Spleen (tissue), 11 donors: ENCODE measurements around the gene OR52B2. TPM values are rescaled to one million over a fixed set of nuclear protein-coding genes. Genes with fewer than 3 reads are reported as not detected.
A peak's percentile ranks its signal among the peaks of the same experiment; 100 is the strongest.

Experiments
- DNase-seq: peaks from one replicate; pipeline ENCODE4 v3.0.0-alpha.2; 2020
- H3K27ac ChIP-seq, 8 donors: fragments of 200-600 bp; sonication (generic) in 7 of 8; 1 replicate in 4 of 8; 2 replicates in 4 of 8; pipeline versions ENCODE4 v1.5.0 to v1.8.0; 2016 to 2021; ENCODE audit warnings: inconsistent platforms in 4 of 8, mild to moderate bottlenecking in 4 of 8, moderate library complexity in 1 of 8
- H3K27me3 ChIP-seq, 7 donors: fragments of 200-600 bp; sonication (generic) in 6 of 7; replicated peaks in 1 of 7; 1 replicate in 4 of 7; 2 replicates in 3 of 7; pipeline versions ENCODE4 v1.5.0 to v1.8.0; 2016 to 2021; ENCODE audit warnings: inconsistent platforms in 3 of 7, mild to moderate bottlenecking in 1 of 7
- H3K36me3 ChIP-seq, 6 donors: fragments of 200-600 bp; sonication (generic) in 5 of 6; 1 replicate in 4 of 6; 2 replicates in 2 of 6; pipeline versions ENCODE4 v1.5.0 to v1.8.0; 2016 to 2021; ENCODE audit warnings: inconsistent platforms in 2 of 6
- H3K4me1 ChIP-seq, 6 donors: fragments of 200-600 bp; sonication (generic) in 5 of 6; 1 replicate in 3 of 6; 2 replicates in 3 of 6; pipeline versions ENCODE4 v1.5.0 to v1.8.0; 2016 to 2021; ENCODE audit warnings: inconsistent platforms in 3 of 6
- H3K4me3 ChIP-seq, 8 donors: fragments of 200-600 bp; sonication (generic) in 7 of 8; 1 replicate in 4 of 8; 2 replicates in 4 of 8; pipeline versions ENCODE4 v1.5.0 to v1.8.0; 2016 to 2021; ENCODE audit warnings: inconsistent platforms in 4 of 8, mild to moderate bottlenecking in 4 of 8, moderate library complexity in 2 of 8
- H3K9me3 ChIP-seq, 8 donors: fragments of 200-600 bp; sonication (generic) in 7 of 8; 1 replicate in 4 of 8; 2 replicates in 4 of 8; pipeline versions ENCODE4 v1.5.0 to v1.8.0; 2016 to 2021; ENCODE audit warnings: inconsistent platforms in 4 of 8
- POLR2A ChIP-seq, 3 donors: fragments of 450-650 bp; IDR thresholded peaks; one replicate each; pipeline ENCODE4 v1.5.1; 2017; ENCODE audit warnings: antibody characterized with exemption in 3 of 3, mild to moderate bottlenecking in 1 of 3
- POLR2AphosphoS5 ChIP-seq, 3 donors: sonication (generic); formaldehyde crosslinking; IDR thresholded peaks; one replicate each; pipeline ENCODE4 v1.5.1; 2017; ENCODE audit warnings: antibody characterized with exemption in 3 of 3
- WGBS, 5 donors: extraction: QIAGEN DNeasy Blood & Tissue Kit in 3 of 5; methylation state at CpG; one replicate each; pipeline versions ENCODE4 v1.1.5 to v1.1.7; 2013 to 2018; 5-methylcytosine and 5-hydroxymethylcytosine counted together
- intact Hi-C: fragments of 100-400 bp; cut with DNase I; formaldehyde crosslinking; loops from one replicate; pipeline ENCODE4 v1.15.0; 2023; ENCODE audit warnings: low total_unique reads
- polyA plus RNA-seq, 3 donors: library from polyadenylated mRNA; stranded (reverse); fragments of 200-250 nt; gene quantifications; one replicate each; pipeline ENCODE4 v1.2.1, GENCODE V29; 2013
- total RNA-seq, 7 donors: library from RNA; depleted of rRNA in 3 of 7; stranded (reverse); fragments of >200 nt in 3 of 7; fragmentation: NEBNext Ultra II Directional in 4 of 7; extraction: Animal tissue kit (Norgen Biotek cat#: 25700) in 4 of 7; gene quantifications; one replicate each; pipeline versions ENCODE4 v1.1.0 to v1.2.1, GENCODE V29; 2016 to 2021
- TF ChIP-seq, protein P1 (sequence below), 11 experiments: fragments of 200-600 bp in 7 of 11; fragments of 450-650 bp in 4 of 11; sonication (generic) in 4 of 11; IDR thresholded peaks in 8 of 11; conservative IDR thresholded peaks in 3 of 11; 1 replicate in 7 of 11; 2 replicates in 4 of 11; pipeline versions ENCODE4 v1.4.0 to v1.8.0; 2016 to 2021; ENCODE audit warnings: antibody characterized with exemption in 11 of 11, inconsistent platforms in 4 of 11, mild to moderate bottlenecking in 1 of 11
- donor health status: healthy with polysubstance abuse.
- donor health status: DM: no; HTN: no; CAD: no; lungs with moderate emphysema.
- donor health status: DM: no; HTN: no; CAD: no.
- donor health status: Bipolar disorder and iron deficiency.
- donor health status: healthy.
- donor health status: DM: no; HTN: no; CAD: no.
- donor health status: DM: yes; HTN: yes; CAD: no.

OR52B2 gene
- total and polyA plus RNA-seq, 10 donors, result 1.2 TPM; not detected in 9

DNA sequence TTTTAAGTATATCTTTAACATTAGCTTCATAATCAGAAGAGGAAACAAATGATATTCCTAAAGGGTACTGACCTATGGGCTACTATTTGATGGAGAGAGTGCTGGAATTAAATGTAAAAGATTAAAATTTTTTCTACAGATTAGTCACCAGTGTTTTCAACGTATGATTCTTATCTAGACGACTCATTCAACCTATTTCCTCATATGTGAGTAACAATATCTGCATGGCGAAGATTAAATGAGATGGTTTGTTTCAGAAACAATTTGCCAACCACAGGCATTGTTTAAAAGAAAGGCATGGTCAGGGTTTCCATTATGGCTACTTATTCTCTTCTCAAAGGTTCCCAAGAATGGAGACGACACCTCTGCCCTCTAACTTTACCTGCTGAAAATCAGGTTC is 42.2 kb downstream of the OR52B2 start:
- no peak for DNase-seq
- no peaks in the 10 kb centered on the region for H3K36me3 ChIP-seq
- H3K4me3 ChIP-seq, result no peak overlapping the region
- no peaks in the 10 kb centered on the region for H3K9me3 ChIP-seq
- TF ChIP-seq POLR2AphosphoS5 (IDR thresholded peaks at IDR 0.05), result no peak
- TF ChIP-seq, protein P1, sequence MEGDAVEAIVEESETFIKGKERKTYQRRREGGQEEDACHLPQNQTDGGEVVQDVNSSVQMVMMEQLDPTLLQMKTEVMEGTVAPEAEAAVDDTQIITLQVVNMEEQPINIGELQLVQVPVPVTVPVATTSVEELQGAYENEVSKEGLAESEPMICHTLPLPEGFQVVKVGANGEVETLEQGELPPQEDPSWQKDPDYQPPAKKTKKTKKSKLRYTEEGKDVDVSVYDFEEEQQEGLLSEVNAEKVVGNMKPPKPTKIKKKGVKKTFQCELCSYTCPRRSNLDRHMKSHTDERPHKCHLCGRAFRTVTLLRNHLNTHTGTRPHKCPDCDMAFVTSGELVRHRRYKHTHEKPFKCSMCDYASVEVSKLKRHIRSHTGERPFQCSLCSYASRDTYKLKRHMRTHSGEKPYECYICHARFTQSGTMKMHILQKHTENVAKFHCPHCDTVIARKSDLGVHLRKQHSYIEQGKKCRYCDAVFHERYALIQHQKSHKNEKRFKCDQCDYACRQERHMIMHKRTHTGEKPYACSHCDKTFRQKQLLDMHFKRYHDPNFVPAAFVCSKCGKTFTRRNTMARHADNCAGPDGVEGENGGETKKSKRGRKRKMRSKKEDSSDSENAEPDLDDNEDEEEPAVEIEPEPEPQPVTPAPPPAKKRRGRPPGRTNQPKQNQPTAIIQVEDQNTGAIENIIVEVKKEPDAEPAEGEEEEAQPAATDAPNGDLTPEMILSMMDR (IDR thresholded peaks at IDR 0.05 in 8 of 11, conservative IDR thresholded peaks at IDR 0.05 in 3 of 11), result no peak
- no peak for TF ChIP-seq POLR2A (IDR thresholded peaks at IDR 0.05)
- WGBS, 5 donors, result 39 to 59% (median 53%) methylated on average over 4 of the region's 4 CpGs
- intact Hi-C loops, result no loop called here
- H3K27ac ChIP-seq, result peak overlapping the region in 4 of 8 donors; percentile 82 to 87 (median 84)
- peaks cover 0 to 21% (median 2%) of the 10 kb centered on the region in 6 donors for H3K4me1 ChIP-seq
- no peaks in the 10 kb centered on the region for H3K27me3 ChIP-seq

GRCh38 chr11:6124245-6124644 is 45.9 kb downstream of the OR52B2 start:
- no peaks in the 10 kb centered on the region for H3K36me3 ChIP-seq
- H3K27me3 ChIP-seq, result no peaks in the 10 kb centered on the region
- peak overlapping the region in 2 of 8 donors; percentile 13 to 42 for H3K27ac ChIP-seq
- peaks cover 0 to 6% (median 0%) of the 10 kb centered on the region in 8 donors for H3K9me3 ChIP-seq
- H3K4me3 ChIP-seq, result no peak overlapping the region
- no peak for DNase-seq
- intact Hi-C loops, result no loop called here
- TF ChIP-seq, protein P1 (IDR thresholded peaks at IDR 0.05 in 8 of 11, conservative IDR thresholded peaks at IDR 0.05 in 3 of 11), result no peak
- TF ChIP-seq POLR2A (IDR thresholded peaks at IDR 0.05) (no peak), POLR2AphosphoS5 (IDR thresholded peaks at IDR 0.05) (no peak)
- H3K4me1 ChIP-seq, result peaks cover 0 to 11% (median 0%) of the 10 kb centered on the region in 6 donors
- WGBS, 5 donors, result 32 to 59% (median 41%) methylated on average over 3 of the region's 3 CpGs

Other genes starting within 250 kb of the OR52B2 start
- gene OR56A3, start 228.1 kb downstream of the OR52B2 start, total RNA-seq, result not detected
- gene OR56A3, start 228.1 kb downstream of the OR52B2 start, polyA plus RNA-seq, result not detected
- gene OR56A5, start 201.8 kb downstream of the OR52B2 start, total RNA-seq, result not detected
- gene OR56A5, start 201.8 kb downstream of the OR52B2 start, polyA plus RNA-seq, result not detected
- gene OR52L1, start 183.3 kb downstream of the OR52B2 start, total RNA-seq, result not detected
- gene OR52L1, start 183.3 kb downstream of the OR52B2 start, polyA plus RNA-seq, result not detected
- gene OR56A4, start 163.4 kb downstream of the OR52B2 start, total RNA-seq, result under 1 TPM in 2 of 7 donors, not detected in 5; 0.07 to 0.11 TPM
- not detected for gene OR56A4, start 163.4 kb downstream of the OR52B2 start, polyA plus RNA-seq
- under 1 TPM in 3 of 7 donors, not detected in 4; 0.09 to 0.19 (median 0.13) TPM for gene OR56A1, start 139.6 kb downstream of the OR52B2 start, total RNA-seq
- gene OR56A1, start 139.6 kb downstream of the OR52B2 start, polyA plus RNA-seq, result not detected
- gene OR56B4, start 62.6 kb downstream of the OR52B2 start, total RNA-seq, result not detected
- gene OR56B4, start 62.6 kb downstream of the OR52B2 start, polyA plus RNA-seq, result not detected
- gene OR52W1, start 28.9 kb upstream of the OR52B2 start, total RNA-seq, result not detected
- gene OR52W1, start 28.9 kb upstream of the OR52B2 start, polyA plus RNA-seq, result not detected
- not detected for gene C11orf42, start 35.2 kb upstream of the OR52B2 start, total RNA-seq
- not detected for gene C11orf42, start 35.2 kb upstream of the OR52B2 start, polyA plus RNA-seq
- gene FHIP1B, start 64.3 kb upstream of the OR52B2 start, total RNA-seq, result 10 to 100 TPM; 36.3 to 77.6 (median 41.1) TPM
- 10 to 100 TPM; 14.9 to 41.6 (median 39.1) TPM for gene FHIP1B, start 64.3 kb upstream of the OR52B2 start, polyA plus RNA-seq
- gene CNGA4, start 68.8 kb upstream of the OR52B2 start, total RNA-seq, result under 1 TPM in 5 of 7 donors, not detected in 2; 0.23 to 0.60 (median 0.33) TPM
- gene CNGA4, start 68.8 kb upstream of the OR52B2 start, polyA plus RNA-seq, result under 1 TPM; 0.06 to 0.29 (median 0.09) TPM
- not detected for gene CCKBR, start 89.5 kb upstream of the OR52B2 start, total RNA-seq
- gene CCKBR, start 89.5 kb upstream of the OR52B2 start, polyA plus RNA-seq, result not detected
- gene CAVIN3, start 150.2 kb upstream of the OR52B2 start, total RNA-seq, result 10 to 100 TPM; 10.5 to 42.9 (median 31.8) TPM
- 10 to 100 TPM; 22.3 to 40.2 (median 35.1) TPM for gene CAVIN3, start 150.2 kb upstream of the OR52B2 start, polyA plus RNA-seq
- gene SMPD1, start 220.1 kb upstream of the OR52B2 start, total RNA-seq, result 10 to 100 TPM; 21.9 to 33.8 (median 27.7) TPM
- 10 to 100 TPM; 23.8 to 28.9 (median 24.2) TPM for gene SMPD1, start 220.1 kb upstream of the OR52B2 start, polyA plus RNA-seq
- 10 to 100 TPM; 23.5 to 42.4 (median 27.3) TPM for gene APBB1, start 248.8 kb upstream of the OR52B2 start, total RNA-seq
- 10 to 100 TPM; 18.6 to 25.9 (median 22.2) TPM for gene APBB1, start 248.8 kb upstream of the OR52B2 start, polyA plus RNA-seq